SK-N-SH (cell line): ENCODE data around the gene GNB5.

Experiments used
- EP300 ChIP-seq, 2 experiments: IDR thresholded peaks; 2 replicates each; pipeline versions ENCODE4 v1.4.0 to v1.6.1; 2012; ENCODE audit warnings: borderline replicate concordance in 1 of 2, low read depth in 1 of 2, low read length in 1 of 2
- GABPA ChIP-seq: IDR thresholded peaks from 2 replicates; pipeline ENCODE4 v1.4.0; 2012; ENCODE audit warnings: low read depth, mild to moderate bottlenecking
- IRF3 ChIP-seq: fragments of 150-350 bp; IDR thresholded peaks from 2 replicates; pipeline ENCODE4 v1.6.1; 2016; ENCODE audit warnings: mild to moderate bottlenecking, low read depth, low read length
- NFIC ChIP-seq: IDR thresholded peaks from 2 replicates; pipeline ENCODE4 v1.4.0; 2012; ENCODE audit warnings: borderline replicate concordance
- NRF1 ChIP-seq: IDR thresholded peaks from 2 replicates; pipeline ENCODE4 v1.6.1; 2012; ENCODE audit warnings: low read depth, mild to moderate bottlenecking, low read length
- POLR2AphosphoS5 ChIP-seq: IDR thresholded peaks from 2 replicates; pipeline ENCODE4 v1.6.1; 2012; ENCODE audit warnings: low read depth, low read length
- RAD21 ChIP-seq: IDR thresholded peaks from 2 replicates; pipeline ENCODE4 v1.6.1; 2012; ENCODE audit warnings: mild to moderate bottlenecking, low read length
- SIN3A ChIP-seq: IDR thresholded peaks from 2 replicates; pipeline ENCODE4 v1.6.1; 2012; ENCODE audit warnings: low read depth, mild to moderate bottlenecking, low read length, moderate library complexity, borderline replicate concordance
- USF2 ChIP-seq: fragments of 150-350 bp; IDR thresholded peaks from 2 replicates; pipeline ENCODE4 v1.6.1; 2017; ENCODE audit warnings: antibody characterized with exemption, low read length, low read depth, borderline replicate concordance
- TF ChIP-seq, protein P1 (sequence below): fragments of 200-600 bp; sonication (generic); IDR thresholded peaks from 2 replicates; pipeline ENCODE4 v1.6.1; 2017; ENCODE audit warnings: antibody characterized with exemption, mild to moderate bottlenecking, moderate library complexity

GRCh38 chr15:52146776-52147175, 44.4 kb downstream of the GNB5 start:
- TF ChIP-seq, protein P1, sequence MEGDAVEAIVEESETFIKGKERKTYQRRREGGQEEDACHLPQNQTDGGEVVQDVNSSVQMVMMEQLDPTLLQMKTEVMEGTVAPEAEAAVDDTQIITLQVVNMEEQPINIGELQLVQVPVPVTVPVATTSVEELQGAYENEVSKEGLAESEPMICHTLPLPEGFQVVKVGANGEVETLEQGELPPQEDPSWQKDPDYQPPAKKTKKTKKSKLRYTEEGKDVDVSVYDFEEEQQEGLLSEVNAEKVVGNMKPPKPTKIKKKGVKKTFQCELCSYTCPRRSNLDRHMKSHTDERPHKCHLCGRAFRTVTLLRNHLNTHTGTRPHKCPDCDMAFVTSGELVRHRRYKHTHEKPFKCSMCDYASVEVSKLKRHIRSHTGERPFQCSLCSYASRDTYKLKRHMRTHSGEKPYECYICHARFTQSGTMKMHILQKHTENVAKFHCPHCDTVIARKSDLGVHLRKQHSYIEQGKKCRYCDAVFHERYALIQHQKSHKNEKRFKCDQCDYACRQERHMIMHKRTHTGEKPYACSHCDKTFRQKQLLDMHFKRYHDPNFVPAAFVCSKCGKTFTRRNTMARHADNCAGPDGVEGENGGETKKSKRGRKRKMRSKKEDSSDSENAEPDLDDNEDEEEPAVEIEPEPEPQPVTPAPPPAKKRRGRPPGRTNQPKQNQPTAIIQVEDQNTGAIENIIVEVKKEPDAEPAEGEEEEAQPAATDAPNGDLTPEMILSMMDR: no peak
- no peak for TF ChIP-seq EP300 (IDR thresholded peaks at IDR 0.05; ENCODE audit: borderline replicate concordance in 1 of 2, low read depth in 1 of 2, low read length in 1 of 2)
- no peak for TF ChIP-seq NRF1
- TF ChIP-seq POLR2AphosphoS5: no peak
- no peak for TF ChIP-seq GABPA
- no peak for TF ChIP-seq IRF3
- no peak for TF ChIP-seq RAD21
- TF ChIP-seq NFIC: no peak
- no peak for TF ChIP-seq SIN3A
- no peak for TF ChIP-seq USF2
